HG03460 (cell line): ENCODE data around the gene MYO1B.

ENCODE experiments used
- ATAC-seq: cut with Tn5 transposase; IDR thresholded peaks from one replicate; pipeline ENCODE4 v1.9.1; 2021; ENCODE audit not compliant: unreplicated experiment

MYO1B gene

GRCh38 chr2:191396794-191397193 lies 151.6 kb downstream of the MYO1B start:
- no peak for ATAC-seq

GRCh38 chr2:191399601-191400000 lies 154.4 kb downstream of the MYO1B start:
- no peak for ATAC-seq

GRCh38 chr2:191401287-191401686 lies 156.1 kb downstream of the MYO1B start:
- ATAC-seq: no peak

DNA sequence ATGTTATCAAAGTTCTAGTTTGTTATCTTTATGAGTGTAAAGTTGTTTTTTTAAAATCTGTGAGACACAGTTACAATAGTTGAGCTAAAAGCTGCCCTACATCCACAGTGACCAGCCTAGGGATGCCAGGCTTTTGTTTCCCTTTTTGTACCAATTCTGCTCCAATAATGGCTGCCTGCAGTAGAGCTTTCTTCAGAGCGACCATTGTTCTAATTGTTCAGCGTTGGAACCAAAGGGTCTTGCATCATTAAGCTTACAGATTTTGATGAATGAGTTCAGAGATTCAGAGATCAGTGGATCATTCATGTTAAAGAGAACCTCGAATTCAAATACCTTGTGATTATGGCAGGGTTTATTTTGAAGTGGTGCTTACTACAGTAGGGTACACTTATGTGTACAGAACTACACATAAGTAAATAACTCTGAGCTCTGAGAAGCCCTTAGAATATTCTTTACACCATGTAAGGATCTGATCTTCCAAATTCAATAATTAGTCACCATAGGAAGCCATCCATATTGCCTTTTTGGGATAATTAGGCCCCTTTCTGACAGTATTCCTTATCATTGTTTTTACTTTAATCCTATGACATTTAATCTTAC lies 157.9 kb downstream of the MYO1B start:
- ATAC-seq: no peak

DNA sequence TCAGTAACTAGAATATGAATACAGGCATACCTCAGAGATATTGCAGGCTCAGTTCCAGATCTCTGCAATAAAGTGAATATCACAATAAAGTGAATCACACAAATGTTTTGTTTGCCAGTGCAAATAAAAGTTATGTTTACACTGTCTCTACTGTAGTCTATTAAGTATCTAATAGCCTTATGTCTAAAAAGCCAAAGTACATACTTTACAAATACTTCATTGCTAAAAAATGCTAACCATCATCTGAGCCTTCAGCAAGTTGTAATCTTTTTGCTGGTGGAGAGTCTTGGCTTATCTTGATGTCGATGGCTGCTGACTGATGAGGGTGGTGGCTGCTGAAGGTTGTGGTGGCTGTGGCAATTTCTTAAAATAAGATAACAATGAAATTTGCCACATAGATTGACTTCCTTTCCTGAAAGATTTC lies 159.4 kb downstream of the MYO1B start:
- ATAC-seq: no peak

DNA sequence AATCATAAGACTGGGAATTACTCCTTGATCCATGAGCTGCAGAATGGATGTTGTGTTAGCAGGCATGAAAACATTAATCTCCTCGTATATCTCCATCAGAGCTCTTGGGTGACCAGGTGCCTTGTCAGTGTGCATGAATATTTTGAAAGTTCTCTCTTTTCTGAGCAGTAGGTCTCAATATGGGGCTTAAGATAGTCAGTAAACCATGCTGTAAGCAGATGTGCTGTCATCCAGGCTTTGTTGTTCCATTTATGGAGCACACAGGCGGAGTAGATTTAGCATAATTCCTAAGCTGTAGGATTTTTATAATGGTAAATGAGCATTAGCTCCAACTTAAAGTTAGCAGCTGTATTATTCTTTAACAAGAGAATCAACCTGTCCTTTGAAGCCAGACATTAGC lies 160.3 kb downstream of the MYO1B start:
- no peak for ATAC-seq

- ATAC-seq: no peak
These were observed 165.6 kb downstream of the MYO1B start for GRCh38 chr2:191410646-191411436.

- no peak for ATAC-seq
These were observed 166.3 kb downstream of the MYO1B start for GRCh38 chr2:191411472-191411871.

DNA sequence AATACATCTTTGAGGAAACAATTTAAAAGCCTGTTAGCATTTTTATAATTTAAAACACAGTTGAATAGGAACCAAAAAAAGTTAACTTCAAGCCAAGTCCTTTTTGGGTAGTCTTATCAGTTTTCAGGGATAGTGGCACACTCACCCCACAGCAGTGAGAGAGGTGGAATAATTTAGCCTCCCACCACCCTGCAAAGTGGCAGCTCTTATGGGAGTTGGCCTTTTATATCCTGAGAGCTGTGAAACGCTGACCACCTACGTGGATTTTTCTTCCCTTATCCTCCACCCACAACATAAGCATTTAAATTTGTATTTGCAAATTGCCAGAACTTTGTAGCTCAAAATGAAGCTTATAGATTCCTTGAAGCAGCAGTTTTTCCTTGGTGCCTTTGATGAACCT lies 167.1 kb downstream of the MYO1B start:
- no peak for ATAC-seq

DNA sequence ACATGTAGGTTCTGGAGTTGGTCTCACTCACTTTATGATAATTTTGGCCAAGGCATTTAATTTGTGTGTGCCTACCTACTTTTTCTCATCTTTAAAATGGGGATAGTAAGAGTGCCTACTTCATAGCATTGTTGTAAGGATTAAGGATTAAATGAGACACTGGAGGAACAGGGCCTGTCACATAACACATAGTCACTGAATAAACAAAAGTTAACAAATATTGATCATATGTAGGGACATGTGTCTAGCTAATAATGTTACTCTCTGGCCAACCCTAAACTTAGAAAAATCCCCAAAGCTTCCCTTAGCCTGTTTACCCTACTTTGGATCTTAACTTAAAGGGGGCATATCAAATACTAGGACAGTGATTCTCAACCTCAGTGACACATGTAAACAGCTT lies 169.9 kb downstream of the MYO1B start:
- ATAC-seq: no peak

DNA sequence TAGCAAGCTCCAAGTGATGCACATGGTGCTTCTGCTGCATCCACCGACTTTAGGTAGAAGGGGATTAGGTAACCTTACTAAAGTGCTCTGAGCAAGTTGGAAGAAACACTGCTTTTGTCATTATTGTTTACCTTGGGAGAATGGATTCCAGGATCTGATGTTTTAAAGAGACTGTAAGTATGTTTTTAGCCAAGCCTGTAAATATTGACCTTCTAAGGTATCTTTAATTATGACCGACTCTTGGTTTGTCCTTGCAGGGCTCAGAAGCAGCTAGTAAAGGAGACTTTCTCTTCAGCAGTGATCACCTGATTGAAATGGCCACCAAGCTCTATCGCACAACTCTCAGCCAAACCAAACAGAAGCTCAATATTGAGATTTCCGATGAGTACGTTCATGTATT lies 170.7 kb downstream of the MYO1B start:
- ATAC-seq: no peak

DNA sequence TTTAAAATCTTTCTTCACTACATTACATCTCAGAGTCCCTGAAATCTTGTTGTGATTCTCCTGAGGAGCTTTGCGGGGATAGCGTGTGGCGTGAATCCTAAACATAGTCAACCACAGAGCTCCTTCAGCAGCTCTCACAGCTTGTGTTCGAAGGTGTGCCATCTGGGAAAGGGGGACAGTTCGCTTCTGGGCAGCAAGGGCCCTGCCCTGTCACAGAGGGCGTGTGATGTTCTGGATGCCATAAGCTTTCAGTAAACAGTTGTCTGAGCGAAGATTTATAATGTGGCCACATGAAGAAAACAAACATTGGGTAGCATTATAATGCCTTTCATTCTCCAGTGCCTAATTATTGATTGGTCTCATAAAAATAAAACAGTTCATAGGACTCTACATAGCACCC lies 172.5 kb downstream of the MYO1B start:
- no peak for ATAC-seq

GRCh38 chr2:191421950-191422349 lies 176.7 kb downstream of the MYO1B start:
- no peak for ATAC-seq

DNA sequence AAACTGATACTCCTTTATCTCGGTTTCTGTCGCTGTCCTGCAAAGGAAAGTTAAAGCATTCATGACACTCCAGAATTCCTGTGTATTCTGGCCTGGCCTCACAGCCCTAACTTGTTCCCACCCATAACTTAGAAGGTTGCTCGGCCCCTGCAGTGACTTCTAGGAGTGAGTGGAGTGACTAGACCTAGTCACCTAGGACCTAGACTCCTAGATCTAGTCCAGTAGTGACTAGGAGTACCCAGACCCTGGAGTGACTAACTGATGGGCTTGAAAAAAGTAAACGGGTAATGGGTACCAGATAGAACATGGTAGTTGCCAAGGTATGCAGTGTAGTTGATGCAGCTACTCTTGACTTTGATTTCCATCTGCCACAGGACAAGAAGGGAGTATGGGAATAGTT lies 181.8 kb downstream of the MYO1B start:
- ATAC-seq: no peak

- no peak for ATAC-seq
These were observed 182.9 kb downstream of the MYO1B start for GRCh38 chr2:191428141-191428540.

- no peak for ATAC-seq
These were observed 185.3 kb downstream of the MYO1B start for GRCh38 chr2:191430476-191430875.

DNA sequence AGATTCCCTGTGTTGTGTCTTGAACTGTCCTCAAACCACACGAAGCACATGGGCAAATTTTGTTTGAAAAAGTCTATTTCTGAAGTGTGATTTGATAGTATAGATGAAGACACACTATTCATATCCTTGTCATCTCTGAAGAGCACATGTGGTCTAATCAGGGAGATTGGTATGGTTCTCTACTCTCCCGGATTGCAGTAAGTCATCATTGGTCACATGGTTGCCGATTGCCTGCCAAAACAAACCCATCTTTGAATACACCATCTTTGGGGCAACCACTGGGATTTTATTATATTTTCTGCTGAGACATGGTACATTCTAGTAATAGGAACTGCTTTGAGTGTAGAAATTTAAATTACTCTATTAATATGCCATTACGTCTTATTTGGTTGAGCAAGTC lies 186.9 kb downstream of the MYO1B start:
- ATAC-seq: no peak

GRCh38 chr2:191434072-191434471 lies 188.9 kb downstream of the MYO1B start:
- no peak for ATAC-seq

- ATAC-seq: no peak
These were observed 189.9 kb downstream of the MYO1B start for GRCh38 chr2:191435141-191435540.

- no peak for ATAC-seq
These were observed 191.3 kb downstream of the MYO1B start for GRCh38 chr2:191436368-191437055.

- no peak for ATAC-seq
These were observed 194.3 kb downstream of the MYO1B start for GRCh38 chr2:191439481-191439880.
